Glutamatergic neuron (in vitro differentiated cells): ENCODE measurements around the gene LLGL2. TPM values are rescaled to one million over a fixed set of nuclear protein-coding genes. Genes with fewer than 3 reads are reported as not detected.

Source experiments
- DNase-seq: peaks from one replicate; pipeline ENCODE4 v3.0.0; 2022
- H3K27ac Mint-ChIP-seq: one replicate; pipeline ENCODE4 v1.8.0; 2020; ENCODE audit warnings: mild to moderate bottlenecking, mixed read lengths, inconsistent platforms; ENCODE audit not compliant: unreplicated experiment
- H3K27me3 Mint-ChIP-seq: one replicate; pipeline ENCODE4 v1.8.0; 2020; ENCODE audit warnings: mild to moderate bottlenecking, moderate library complexity, mixed read lengths, inconsistent platforms; ENCODE audit not compliant: unreplicated experiment
- H3K36me3 Mint-ChIP-seq: one replicate; pipeline ENCODE4 v1.8.0; 2020; ENCODE audit warnings: mild to moderate bottlenecking, mixed read lengths, inconsistent platforms; ENCODE audit not compliant: unreplicated experiment
- H3K4me1 Mint-ChIP-seq: one replicate; pipeline ENCODE4 v1.8.0; 2020; ENCODE audit warnings: mild to moderate bottlenecking, low read depth, mixed read lengths, inconsistent platforms; ENCODE audit not compliant: unreplicated experiment
- H3K4me3 Mint-ChIP-seq: one replicate; pipeline ENCODE4 v1.8.0; 2020; ENCODE audit warnings: mild to moderate bottlenecking, mixed read lengths, inconsistent platforms; ENCODE audit not compliant: unreplicated experiment
- H3K9me3 Mint-ChIP-seq: one replicate; pipeline ENCODE4 v1.8.0; 2020; ENCODE audit warnings: mild to moderate bottlenecking, moderate library complexity, mixed read lengths, inconsistent platforms; ENCODE audit not compliant: unreplicated experiment
- total RNA-seq: library from RNA; stranded (reverse); fragmentation: NEBNext Ultra II Directional; extraction: Animal tissue kit (Norgen Biotek cat#: 25700); gene quantifications from one replicate; pipeline ENCODE4 v1.2.1, GENCODE V29; 2021; ENCODE audit not compliant: unreplicated experiment
- TF ChIP-seq, protein P1 (sequence below): fragments of 200-600 bp; sonication (generic); IDR thresholded peaks from one replicate; pipeline ENCODE4 v1.5.0; 2021; ENCODE audit not compliant: partially characterized antibody, unreplicated experiment

LLGL2 gene
- total RNA-seq, 1 donor from 2014 or later = 4.8 TPM

DNA sequence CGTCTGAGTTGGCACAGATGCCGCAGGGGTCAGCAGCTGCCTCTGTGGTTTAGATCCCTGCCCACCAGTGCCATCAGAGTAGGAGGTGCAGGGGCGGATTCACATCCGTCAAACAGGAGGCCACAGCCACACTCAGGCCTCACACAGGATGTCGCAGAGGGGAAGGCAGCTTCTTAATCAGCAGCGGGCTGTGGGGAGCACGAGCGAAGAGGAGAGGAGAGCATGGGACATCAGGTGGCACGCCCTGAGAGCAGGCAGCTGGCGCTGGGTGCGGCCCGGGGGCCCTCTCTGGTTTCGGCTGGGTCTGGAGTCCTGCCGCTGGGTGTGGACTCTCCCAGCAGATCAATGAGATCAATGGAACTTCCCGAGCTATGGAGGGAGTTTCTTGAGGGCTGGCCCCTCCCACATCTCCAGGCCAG is 9.6 kb downstream of the LLGL2 start:
- Mint-ChIP-seq H3K27ac (peak overlapping the region; percentile 74), H3K27me3 (no peaks in the 10 kb centered on the region), H3K4me1 (peaks cover 4% of the 10 kb centered on the region), H3K4me3 (peak overlapping the region; percentile 28), H3K9me3 (peaks cover 4% of the 10 kb centered on the region), H3K36me3 (no peaks in the 10 kb centered on the region)
- DNase-seq = peak; percentile 56
- TF ChIP-seq, protein P1, sequence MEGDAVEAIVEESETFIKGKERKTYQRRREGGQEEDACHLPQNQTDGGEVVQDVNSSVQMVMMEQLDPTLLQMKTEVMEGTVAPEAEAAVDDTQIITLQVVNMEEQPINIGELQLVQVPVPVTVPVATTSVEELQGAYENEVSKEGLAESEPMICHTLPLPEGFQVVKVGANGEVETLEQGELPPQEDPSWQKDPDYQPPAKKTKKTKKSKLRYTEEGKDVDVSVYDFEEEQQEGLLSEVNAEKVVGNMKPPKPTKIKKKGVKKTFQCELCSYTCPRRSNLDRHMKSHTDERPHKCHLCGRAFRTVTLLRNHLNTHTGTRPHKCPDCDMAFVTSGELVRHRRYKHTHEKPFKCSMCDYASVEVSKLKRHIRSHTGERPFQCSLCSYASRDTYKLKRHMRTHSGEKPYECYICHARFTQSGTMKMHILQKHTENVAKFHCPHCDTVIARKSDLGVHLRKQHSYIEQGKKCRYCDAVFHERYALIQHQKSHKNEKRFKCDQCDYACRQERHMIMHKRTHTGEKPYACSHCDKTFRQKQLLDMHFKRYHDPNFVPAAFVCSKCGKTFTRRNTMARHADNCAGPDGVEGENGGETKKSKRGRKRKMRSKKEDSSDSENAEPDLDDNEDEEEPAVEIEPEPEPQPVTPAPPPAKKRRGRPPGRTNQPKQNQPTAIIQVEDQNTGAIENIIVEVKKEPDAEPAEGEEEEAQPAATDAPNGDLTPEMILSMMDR = no peak

DNA sequence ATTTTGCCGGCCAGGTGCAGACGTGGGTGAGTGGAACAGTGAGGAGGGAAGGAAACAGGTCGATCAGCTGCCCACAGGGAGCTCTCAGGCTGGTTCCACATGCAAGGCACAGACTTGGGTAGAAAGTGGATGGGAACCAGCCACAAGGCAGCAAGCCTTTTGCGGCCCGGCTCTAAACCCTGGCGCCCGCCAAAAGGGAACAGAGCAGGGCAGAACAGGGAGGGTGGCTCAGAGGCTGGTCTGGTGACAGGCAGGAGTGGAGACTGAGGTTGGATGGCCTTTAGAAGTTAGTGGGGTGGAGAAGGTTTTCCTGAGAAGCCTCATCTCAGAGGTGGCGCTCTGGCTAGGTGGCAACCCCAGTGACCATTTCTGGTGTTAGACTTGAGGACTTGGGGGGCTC is 10.4 kb downstream of the LLGL2 start:
- Mint-ChIP-seq H3K27ac (no peak overlapping the region), H3K9me3 (peaks cover 4% of the 10 kb centered on the region), H3K27me3 (no peaks in the 10 kb centered on the region), H3K36me3 (no peaks in the 10 kb centered on the region), H3K4me3 (no peak overlapping the region), H3K4me1 (peaks cover 4% of the 10 kb centered on the region)
- TF ChIP-seq, protein P1 = no peak
- DNase-seq = no peak

DNA sequence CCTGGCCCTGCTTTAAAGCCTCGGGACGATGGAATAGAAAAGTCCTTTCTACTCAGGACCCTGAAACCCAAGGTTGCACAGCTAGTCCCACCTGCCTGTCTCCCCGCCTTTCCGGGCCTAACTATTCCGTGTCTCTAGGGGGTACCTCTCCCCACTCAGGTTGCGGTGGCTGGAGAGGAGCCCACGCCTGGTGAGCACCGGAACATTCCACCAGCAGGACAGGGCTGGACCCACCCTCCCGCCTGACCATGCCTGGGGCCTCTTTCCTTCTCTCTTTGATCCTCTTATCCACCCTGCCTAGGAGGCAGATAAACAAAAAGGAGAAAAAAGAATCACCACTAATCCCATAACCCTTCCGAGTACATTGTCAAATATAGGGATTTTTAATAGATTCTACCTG is 10.9 kb downstream of the LLGL2 start:
- TF ChIP-seq, protein P1 = no peak
- peaks cover 4% of the 10 kb centered on the region for H3K4me1 Mint-ChIP-seq
- H3K27ac Mint-ChIP-seq = no peak overlapping the region
- DNase-seq = no peak
- no peaks in the 10 kb centered on the region for H3K27me3 Mint-ChIP-seq
- H3K36me3 Mint-ChIP-seq = no peaks in the 10 kb centered on the region
- H3K4me3 Mint-ChIP-seq = no peak overlapping the region
- H3K9me3 Mint-ChIP-seq = peaks cover 4% of the 10 kb centered on the region

DNA sequence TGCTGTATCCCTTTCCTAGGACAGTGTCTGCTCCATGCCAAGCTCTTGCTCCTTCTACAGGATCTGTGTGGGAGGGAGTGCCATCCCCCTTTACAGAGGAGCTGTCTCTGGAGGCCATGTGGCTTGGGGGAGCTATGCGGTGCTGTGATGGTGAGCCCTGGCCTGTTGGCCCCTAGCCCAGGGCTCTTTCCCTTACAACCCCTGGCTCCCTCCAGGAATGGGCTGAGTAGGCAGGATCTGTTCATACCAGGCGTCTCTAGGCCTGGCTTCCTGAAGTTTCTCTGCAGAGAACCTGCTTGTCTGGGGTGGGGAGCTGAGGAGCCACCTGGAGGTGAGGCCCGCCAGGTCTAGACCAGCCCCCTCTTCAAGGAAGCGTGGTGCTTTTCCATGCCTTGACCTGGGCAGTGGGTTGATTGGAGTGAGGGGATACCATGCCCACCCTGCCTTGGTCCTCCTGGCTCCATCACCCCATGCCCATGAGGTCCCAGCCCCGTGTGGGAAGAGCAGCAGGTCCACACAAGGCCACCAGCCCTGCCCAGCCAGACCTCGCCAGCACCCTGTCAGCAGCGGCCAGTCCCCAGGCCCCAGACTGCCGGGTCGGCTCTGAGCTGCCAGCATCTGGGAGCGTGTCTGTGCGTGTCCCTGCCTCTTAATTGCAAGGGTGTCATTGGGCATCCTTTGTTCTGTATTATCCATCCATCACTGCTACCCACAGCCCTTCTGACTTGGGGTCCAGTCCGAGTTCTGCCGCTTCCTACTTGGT is 14.7 kb downstream of the LLGL2 start:
- no peaks in the 10 kb centered on the region for H3K36me3 Mint-ChIP-seq
- no peak for DNase-seq
- no peaks in the 10 kb centered on the region for H3K4me1 Mint-ChIP-seq
- H3K4me3 Mint-ChIP-seq = no peak overlapping the region
- TF ChIP-seq, protein P1 = no peak
- H3K9me3 Mint-ChIP-seq = peaks cover 2% of the 10 kb centered on the region
- no peak overlapping the region for H3K27ac Mint-ChIP-seq
- H3K27me3 Mint-ChIP-seq = peaks cover 6% of the 10 kb centered on the region

DNA sequence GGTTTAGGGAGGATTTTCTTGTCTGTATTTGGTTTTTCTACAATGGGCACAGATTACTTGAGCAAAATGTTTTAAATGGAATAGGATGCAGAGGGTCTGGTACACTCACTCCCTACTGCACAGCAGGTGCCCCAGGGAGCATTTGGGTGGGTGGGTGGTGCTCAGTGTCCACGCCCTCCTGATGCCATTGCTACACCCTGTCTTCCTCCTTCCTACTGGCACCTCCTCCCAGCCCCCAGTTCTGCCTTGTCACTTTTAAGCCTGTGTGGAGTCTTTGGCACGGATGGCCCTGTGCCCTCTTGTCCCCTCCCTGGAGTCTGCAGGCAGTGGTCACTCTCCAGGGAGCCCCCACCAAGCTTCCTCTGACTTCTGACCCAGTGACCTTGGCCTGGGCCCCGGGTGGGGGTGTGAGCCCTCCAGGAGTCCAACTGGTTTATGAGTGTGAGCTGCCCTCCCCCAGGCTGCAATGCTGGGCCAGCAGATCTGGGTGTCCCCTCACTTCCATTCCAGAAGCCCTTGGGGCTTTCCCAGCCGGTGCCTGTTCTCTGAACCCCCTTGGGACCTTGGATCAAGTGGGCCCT is 15.5 kb downstream of the LLGL2 start:
- no peak for DNase-seq
- Mint-ChIP-seq H3K9me3 (peaks cover 2% of the 10 kb centered on the region), H3K36me3 (no peaks in the 10 kb centered on the region), H3K4me3 (no peak overlapping the region), H3K27me3 (peaks cover 6% of the 10 kb centered on the region), H3K27ac (no peak overlapping the region), H3K4me1 (peaks cover 3% of the 10 kb centered on the region)
- TF ChIP-seq, protein P1 = no peak
